ENCODE results near the gene KRTAP5-7.

- no peak for TF ChIP-seq CTCF (IDR thresholded peaks at IDR 0.05)
- no peak for TF ChIP-seq POLR2A (IDR thresholded peaks at IDR 0.05)
These were observed 43.4 kb upstream of the KRTAP5-7 start for GRCh38 chr11:71483692-71484091.

All from adrenal gland (tissue), 5 donors.